Neural crest cell (in vitro differentiated cells): ENCODE data around the gene FCHSD2. TPM values are rescaled to one million over a fixed set of nuclear protein-coding genes. Genes with fewer than 3 reads are reported as not detected.
"Not testable (repeated sequence)": the region's sequence is repeated elsewhere in the genome, so short reads cannot be mapped to it uniquely, and the experiment has no call there.

ENCODE experiments used
- DNase-seq: peaks from one replicate; pipeline ENCODE4 v3.0.0; 2021; ENCODE audit warnings: low read depth, mixed read lengths, low spot score
- H3K27ac Mint-ChIP-seq: one replicate; pipeline ENCODE4 v1.8.0; 2021; ENCODE audit warnings: mild to moderate bottlenecking, mixed read lengths; ENCODE audit not compliant: unreplicated experiment
- H3K27me3 Mint-ChIP-seq: 2 replicates; pipeline ENCODE4 v1.8.0; 2021; ENCODE audit warnings: low read depth, mild to moderate bottlenecking, mixed read lengths
- H3K36me3 Mint-ChIP-seq: 2 replicates; pipeline ENCODE4 v1.8.0; 2021; ENCODE audit warnings: low read depth, mild to moderate bottlenecking, mixed read lengths
- H3K4me1 Mint-ChIP-seq: 2 replicates; pipeline ENCODE4 v1.8.0; 2021; ENCODE audit warnings: mixed read lengths
- H3K4me3 Mint-ChIP-seq: one replicate; pipeline ENCODE4 v1.8.0; 2021; ENCODE audit warnings: mild to moderate bottlenecking, mixed read lengths
- H3K9me3 Mint-ChIP-seq: 2 replicates; pipeline ENCODE4 v1.8.0; 2021; ENCODE audit warnings: mixed read lengths
- total RNA-seq: library from RNA; stranded (reverse); gene quantifications from 2 replicates; pipeline ENCODE4 v1.2.1, GENCODE V29; 2021
- TF ChIP-seq, protein P1 (sequence below): fragments of 200-600 bp; sonication (generic); conservative IDR thresholded peaks from 2 replicates; pipeline ENCODE4 v1.5.0; 2021; ENCODE audit warnings: antibody characterized with exemption, mild to moderate bottlenecking

FCHSD2 gene
- total RNA-seq, 1 donor from 2014 or later: 34.4 TPM

DNA sequence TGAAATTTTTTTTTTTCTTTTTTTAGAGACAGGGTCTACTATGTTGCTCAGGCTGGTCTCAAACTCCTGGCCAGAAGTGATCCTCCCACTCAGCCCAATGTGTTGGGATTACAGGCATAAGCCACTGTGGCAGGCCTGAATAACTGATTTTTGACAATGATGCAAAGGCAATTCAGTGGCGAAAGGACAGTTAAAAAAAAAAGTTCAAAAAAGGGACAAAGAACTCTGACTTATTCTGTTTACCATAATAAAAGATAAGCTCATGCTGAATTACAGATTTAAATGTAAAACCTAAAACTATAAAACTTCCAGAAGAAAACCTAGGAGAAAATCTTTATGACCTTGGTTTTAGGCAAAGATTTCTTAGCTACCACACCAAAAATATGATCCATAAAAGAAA lies 279.0 kb downstream of the FCHSD2 start:
- TF ChIP-seq, protein P1, sequence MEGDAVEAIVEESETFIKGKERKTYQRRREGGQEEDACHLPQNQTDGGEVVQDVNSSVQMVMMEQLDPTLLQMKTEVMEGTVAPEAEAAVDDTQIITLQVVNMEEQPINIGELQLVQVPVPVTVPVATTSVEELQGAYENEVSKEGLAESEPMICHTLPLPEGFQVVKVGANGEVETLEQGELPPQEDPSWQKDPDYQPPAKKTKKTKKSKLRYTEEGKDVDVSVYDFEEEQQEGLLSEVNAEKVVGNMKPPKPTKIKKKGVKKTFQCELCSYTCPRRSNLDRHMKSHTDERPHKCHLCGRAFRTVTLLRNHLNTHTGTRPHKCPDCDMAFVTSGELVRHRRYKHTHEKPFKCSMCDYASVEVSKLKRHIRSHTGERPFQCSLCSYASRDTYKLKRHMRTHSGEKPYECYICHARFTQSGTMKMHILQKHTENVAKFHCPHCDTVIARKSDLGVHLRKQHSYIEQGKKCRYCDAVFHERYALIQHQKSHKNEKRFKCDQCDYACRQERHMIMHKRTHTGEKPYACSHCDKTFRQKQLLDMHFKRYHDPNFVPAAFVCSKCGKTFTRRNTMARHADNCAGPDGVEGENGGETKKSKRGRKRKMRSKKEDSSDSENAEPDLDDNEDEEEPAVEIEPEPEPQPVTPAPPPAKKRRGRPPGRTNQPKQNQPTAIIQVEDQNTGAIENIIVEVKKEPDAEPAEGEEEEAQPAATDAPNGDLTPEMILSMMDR: no peak
- DNase-seq: no peak
- peaks cover 11% of the 10 kb centered on the region for H3K36me3 Mint-ChIP-seq
- H3K4me1 Mint-ChIP-seq: no peaks in the 10 kb centered on the region
- no peaks in the 10 kb centered on the region for H3K27me3 Mint-ChIP-seq
- H3K9me3 Mint-ChIP-seq: no peaks in the 10 kb centered on the region
- H3K4me3 Mint-ChIP-seq: no peak overlapping the region
- H3K27ac Mint-ChIP-seq: no peak overlapping the region

- TF ChIP-seq, protein P1: no peak
- no peaks in the 10 kb centered on the region for H3K4me1 Mint-ChIP-seq
Measured at GRCh38 chr11:72860592-72860991, 281.5 kb downstream of the FCHSD2 start.

DNA sequence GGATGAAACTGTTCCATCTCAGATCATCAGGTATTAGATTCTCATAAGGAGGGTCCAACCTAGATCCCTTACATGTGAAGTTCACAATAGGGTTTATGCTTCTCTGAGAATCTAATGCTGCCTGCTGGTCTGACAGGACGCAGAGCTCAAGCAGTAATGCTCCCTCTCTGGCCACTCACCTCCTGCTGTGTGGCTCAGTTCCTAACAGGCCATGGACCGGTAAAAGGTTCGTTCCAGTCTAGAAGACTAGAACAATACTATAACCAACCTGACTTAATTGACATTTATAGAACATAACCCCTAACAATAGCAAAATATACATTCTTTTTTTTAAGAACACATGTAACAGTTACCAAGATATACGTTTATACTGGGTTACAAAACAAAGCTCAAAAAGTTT lies 282.1 kb downstream of the FCHSD2 start:
- TF ChIP-seq, protein P1: no peak
- no peak overlapping the region for H3K27ac Mint-ChIP-seq
- no peaks in the 10 kb centered on the region for H3K27me3 Mint-ChIP-seq
- DNase-seq: no peak
- no peak overlapping the region for H3K4me3 Mint-ChIP-seq
- H3K4me1 Mint-ChIP-seq: no peaks in the 10 kb centered on the region
- no peaks in the 10 kb centered on the region for H3K9me3 Mint-ChIP-seq
- H3K36me3 Mint-ChIP-seq: peaks cover 5% of the 10 kb centered on the region

More at GRCh38 chr11:72860592-72860991, 281.5 kb downstream of the FCHSD2 start:
- Mint-ChIP-seq H3K27me3 (no peaks in the 10 kb centered on the region), H3K27ac (no peak overlapping the region), H3K36me3 (peaks cover 5% of the 10 kb centered on the region), H3K4me3 (no peak overlapping the region), H3K9me3 (no peaks in the 10 kb centered on the region)
- DNase-seq: no peak

GRCh38 chr11:72859126-72859525 lies 283.0 kb downstream of the FCHSD2 start:
- peaks cover 5% of the 10 kb centered on the region for H3K36me3 Mint-ChIP-seq
- H3K27me3 Mint-ChIP-seq: no peaks in the 10 kb centered on the region
- H3K27ac Mint-ChIP-seq: no peak overlapping the region
- no peaks in the 10 kb centered on the region for H3K4me1 Mint-ChIP-seq
- no peak overlapping the region for H3K4me3 Mint-ChIP-seq
- DNase-seq: no peak
- TF ChIP-seq, protein P1: no peak
- H3K9me3 Mint-ChIP-seq: no peaks in the 10 kb centered on the region

DNA sequence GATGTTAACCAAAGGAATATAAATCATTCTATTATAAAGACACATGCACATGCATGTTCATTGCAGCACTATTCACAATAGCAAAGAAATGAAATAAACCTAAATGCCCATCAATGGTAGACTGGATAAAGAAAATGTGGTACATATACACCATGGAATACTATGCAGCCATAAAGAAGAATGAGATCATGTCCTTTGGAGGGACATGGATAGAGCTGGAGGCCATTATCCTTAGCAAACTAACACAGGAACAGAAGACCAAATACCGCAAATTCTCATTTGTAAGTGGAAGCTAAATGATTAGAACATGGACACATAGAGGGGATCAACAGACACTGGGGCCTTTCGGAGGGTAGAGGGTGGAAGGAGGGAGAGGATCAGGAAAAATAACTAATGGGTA lies 283.9 kb downstream of the FCHSD2 start:
- not testable (repeated sequence) for H3K4me1 Mint-ChIP-seq, H3K27me3 Mint-ChIP-seq, H3K27ac Mint-ChIP-seq, H3K36me3 Mint-ChIP-seq, H3K9me3 Mint-ChIP-seq, DNase-seq, H3K4me3 Mint-ChIP-seq

- no peaks in the 10 kb centered on the region for H3K9me3 Mint-ChIP-seq
- H3K27me3 Mint-ChIP-seq: no peaks in the 10 kb centered on the region
- H3K4me3 Mint-ChIP-seq: no peak overlapping the region
- no peak overlapping the region for H3K27ac Mint-ChIP-seq
- H3K4me1 Mint-ChIP-seq: no peaks in the 10 kb centered on the region
- H3K36me3 Mint-ChIP-seq: peaks cover 5% of the 10 kb centered on the region
- no peak for DNase-seq
- TF ChIP-seq, protein P1: no peak
Measured at GRCh38 chr11:72856551-72857345, 285.4 kb downstream of the FCHSD2 start.
